Germinal center (tissue), 1 donor: ENCODE data around the gene PRSS27.

Source experiments
- DNase-seq: peaks from one replicate; pipeline ENCODE4 v3.0.0; 2012; ENCODE audit warnings: mixed read lengths, low spot score

The PRSS27 gene

DNA sequence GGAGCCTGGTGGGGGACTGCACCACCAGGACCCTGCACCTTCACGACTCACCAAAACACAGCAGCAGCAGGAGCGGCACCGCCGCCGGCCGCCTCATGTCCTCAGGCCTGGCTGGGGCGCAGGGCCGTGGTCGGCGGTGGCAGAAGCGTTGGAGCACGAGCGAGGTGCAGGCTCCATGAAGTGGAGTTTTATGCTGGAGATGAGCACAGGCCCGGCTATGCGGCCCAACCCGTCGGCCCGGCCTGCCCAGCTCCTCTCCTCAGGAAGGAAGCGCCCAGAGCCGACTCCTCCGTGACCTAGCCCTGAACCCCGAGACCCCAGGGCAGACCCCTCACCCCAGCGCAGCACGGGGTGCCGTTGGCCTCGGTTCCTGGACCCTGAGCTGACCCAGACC lies at the start of gene PRSS27:
Gene PRSS27 (minus strand): TSS at position 161 of the 394 bp plus-strand sequence. CDS start 64 bp downstream, at position 97.
- no peak for DNase-seq

DNA sequence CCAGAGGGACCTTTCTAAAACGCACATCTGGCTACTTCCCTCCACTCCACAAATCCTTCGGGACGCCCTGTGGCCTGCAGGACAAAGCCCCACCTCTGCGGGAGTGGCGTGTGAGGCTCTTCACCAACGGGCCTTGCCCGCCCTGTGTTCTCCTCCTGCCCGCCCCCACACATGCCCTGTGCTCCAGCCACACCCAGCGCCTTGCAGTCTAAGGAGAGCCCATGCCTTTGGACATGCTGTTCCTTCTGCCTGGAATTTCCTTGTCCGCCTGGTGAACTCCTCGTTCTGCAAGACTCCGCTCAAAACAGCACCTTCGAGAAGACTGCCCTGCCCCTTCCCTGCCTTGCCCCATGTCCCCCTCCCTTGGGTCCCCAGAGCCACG lies 49.6 kb upstream of the PRSS27 start:
- DNase-seq, result no peak

DNA sequence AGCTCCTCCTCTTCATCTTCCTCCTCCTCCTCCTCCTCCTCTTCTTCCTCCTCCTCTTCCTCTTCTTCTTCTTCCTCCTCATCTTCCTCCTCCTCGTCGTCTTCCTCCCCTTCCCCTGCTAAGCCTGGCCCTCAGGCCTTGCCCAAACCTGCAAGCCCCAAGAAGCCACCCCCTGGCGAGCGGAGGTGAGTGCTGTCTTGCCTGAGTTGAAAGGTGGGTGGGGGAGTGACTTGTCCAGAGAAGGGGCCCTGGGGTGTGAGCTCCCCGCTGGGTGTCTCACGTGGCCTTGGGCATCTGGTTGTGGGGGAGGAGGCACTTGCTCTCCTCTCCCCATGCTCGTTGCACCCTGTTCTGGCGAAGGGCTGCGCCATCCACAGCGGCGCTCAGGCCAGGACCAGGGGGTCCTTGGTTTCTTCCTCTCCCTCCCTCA lies 49.1 kb upstream of the PRSS27 start:
- DNase-seq, result no peak

- no peak for DNase-seq
Measured at GRCh38 chr16:2768403-2769089, 48.5 kb upstream of the PRSS27 start.

- DNase-seq, result no peak
Measured at GRCh38 chr16:2767891-2768290, 47.9 kb upstream of the PRSS27 start.

GRCh38 chr16:2767140-2767731 lies 47.2 kb upstream of the PRSS27 start:
- DNase-seq, result no peak

GRCh38 chr16:2766430-2767139 lies 46.6 kb upstream of the PRSS27 start:
- no peak for DNase-seq

DNA sequence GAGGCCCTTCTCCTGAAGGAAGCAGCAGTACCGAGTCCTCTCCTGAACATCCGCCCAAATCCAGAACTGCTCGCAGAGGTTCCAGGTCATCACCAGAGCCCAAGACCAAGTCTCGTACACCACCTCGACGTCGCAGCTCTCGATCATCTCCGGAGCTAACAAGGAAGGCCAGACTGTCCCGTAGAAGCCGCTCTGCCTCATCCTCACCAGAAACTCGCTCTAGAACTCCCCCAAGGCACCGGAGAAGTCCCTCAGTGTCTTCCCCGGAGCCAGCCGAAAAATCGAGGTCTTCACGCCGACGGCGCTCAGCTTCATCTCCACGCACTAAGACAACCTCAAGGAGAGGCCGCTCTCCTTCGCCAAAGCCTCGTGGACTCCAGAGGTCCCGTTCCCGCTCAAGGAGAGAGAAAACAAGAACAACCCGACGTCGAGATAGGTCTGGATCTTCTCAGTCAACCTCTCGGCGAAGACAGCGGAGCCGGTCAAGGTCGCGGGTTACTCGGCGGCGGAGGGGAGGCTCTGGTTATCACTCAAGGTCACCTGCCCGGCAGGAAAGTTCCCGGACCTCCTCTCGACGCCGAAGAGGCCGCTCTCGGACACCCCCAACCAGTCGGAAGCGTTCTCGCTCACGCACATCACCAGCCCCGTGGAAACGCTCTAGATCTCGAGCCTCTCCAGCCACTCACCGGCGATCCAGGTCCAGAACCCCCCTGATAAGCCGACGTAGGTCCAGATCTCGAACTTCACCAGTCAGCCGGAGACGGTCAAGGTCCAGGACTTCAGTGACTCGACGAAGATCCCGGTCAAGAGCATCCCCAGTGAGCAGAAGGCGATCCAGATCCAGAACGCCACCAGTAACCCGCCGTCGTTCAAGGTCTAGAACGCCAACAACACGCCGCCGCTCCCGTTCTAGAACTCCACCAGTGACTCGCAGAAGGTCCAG lies 45.7 kb upstream of the PRSS27 start:
- DNase-seq, result no peak

DNA sequence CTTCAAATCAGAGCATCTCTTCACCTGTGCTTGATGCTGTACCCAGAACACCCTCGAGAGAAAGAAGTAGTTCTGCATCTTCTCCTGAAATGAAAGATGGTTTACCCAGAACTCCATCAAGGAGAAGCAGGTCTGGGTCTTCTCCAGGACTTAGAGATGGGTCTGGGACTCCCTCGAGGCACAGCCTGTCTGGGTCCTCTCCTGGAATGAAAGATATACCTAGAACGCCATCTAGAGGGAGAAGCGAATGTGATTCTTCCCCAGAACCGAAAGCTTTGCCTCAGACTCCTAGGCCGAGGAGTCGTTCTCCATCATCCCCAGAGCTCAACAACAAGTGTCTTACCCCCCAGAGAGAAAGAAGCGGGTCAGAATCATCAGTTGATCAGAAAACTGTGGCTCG lies 44.7 kb upstream of the PRSS27 start:
- no peak for DNase-seq

GRCh38 chr16:2763173-2763572 lies 43.1 kb upstream of the PRSS27 start:
- DNase-seq, result no peak

DNA sequence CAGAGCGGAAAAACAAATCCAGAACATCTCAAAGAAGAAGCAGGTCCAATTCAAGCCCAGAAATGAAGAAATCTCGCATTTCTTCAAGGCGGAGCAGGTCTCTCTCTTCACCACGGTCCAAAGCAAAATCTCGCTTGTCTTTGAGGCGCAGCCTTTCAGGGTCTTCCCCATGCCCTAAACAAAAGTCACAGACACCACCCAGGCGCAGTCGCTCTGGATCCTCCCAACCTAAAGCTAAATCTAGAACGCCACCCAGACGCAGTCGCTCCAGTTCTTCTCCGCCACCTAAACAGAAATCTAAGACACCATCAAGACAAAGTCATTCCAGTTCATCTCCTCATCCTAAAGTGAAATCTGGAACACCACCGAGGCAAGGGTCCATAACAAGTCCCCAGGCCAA lies 42.7 kb upstream of the PRSS27 start:
- DNase-seq, result no peak

DNA sequence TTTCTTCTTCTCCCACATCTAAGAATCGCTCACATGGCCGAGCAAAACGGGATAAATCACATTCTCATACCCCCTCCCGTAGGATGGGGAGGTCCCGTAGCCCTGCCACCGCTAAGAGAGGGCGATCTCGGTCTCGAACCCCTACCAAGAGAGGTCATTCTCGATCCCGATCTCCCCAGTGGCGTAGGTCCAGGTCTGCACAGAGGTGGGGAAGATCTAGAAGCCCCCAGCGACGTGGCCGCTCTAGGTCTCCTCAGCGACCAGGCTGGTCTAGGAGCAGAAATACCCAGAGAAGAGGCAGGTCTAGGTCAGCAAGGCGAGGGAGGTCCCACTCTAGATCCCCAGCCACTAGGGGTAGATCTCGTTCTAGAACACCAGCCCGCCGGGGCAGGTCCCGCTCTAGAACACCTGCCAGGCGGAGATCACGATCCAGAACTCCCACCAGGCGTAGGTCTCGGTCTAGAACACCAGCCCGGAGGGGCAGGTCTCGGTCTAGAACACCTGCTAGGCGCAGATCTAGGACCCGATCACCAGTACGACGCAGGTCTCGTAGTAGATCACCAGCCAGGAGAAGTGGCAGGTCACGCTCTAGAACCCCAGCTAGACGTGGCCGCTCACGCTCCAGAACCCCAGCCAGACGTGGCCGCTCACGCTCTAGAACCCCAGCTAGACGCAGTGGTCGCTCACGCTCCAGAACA lies 42.0 kb upstream of the PRSS27 start:
- no peak for DNase-seq

GRCh38 chr16:2761472-2761871 lies 41.4 kb upstream of the PRSS27 start:
- DNase-seq, result no peak

DNA sequence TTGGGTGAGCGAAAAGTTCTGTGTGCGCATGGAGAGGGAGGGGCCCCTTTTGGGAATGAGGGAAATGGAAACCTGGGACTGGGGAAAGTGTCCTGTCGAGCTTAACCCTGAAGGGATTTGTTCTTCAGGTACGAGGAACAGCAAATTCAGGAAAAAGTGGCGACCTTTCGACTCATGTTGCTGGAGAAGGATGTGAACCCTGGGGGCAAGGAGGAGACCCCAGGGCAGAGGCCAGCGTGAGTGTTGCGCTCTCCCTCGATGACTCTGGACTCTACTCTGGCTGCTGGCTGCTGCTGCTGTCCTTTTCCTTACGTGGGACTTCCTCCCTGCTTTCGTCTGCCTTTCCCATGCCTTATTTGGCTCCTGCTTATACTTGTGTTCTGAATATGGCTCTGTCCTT lies 37.3 kb upstream of the PRSS27 start:
- DNase-seq, result no peak

DNA sequence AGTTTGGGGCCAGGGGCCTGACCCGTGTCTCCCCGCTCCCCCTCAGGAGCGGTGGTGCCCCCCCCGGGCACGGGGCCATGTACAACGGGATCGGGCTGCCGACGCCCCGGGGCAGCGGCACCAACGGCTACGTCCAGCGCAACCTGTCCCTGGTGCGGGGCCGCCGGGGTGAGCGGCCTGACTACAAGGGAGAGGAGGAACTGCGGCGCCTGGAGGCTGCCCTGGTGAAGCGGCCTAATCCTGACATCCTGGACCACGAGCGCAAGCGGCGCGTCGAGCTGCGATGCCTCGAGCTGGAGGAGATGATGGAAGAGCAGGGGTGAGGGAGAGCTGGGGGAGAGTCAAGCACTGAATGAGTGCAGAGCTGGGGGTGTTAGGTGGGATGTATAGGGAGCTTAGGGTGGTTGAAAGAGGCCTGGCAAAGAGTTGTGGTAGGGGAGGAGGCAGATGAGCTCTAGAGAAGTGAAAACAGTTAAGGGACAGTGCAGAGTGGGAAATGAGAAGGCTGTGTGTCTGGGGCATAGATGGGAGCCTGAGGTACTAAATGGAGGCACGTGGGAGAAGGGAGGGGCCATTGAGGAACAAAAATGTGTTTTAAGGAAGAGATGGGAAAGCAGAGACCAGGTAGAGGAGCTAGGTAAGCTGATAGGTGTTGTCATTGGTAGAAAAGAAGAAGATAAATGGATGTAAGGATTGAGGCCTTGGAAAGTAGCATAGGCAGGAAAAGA lies 36.4 kb upstream of the PRSS27 start:
- no peak for DNase-seq

GRCh38 chr16:2755158-2755557 lies 35.1 kb upstream of the PRSS27 start:
- no peak for DNase-seq

DNA sequence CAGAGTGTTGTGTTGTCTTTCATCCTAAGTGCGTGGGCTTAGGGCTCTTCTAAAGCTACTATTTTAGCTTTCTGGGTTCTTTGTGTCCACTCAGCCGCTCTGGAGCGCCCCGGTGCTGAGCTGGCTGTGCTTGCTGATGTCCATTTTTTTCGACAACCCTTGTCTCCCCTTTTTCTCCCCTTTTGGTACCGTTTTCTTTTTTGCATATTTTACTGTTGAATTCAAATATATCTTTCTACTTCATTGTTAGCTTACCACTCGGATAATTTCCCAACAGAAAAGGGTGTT lies 33.7 kb upstream of the PRSS27 start:
- no peak for DNase-seq

DNA sequence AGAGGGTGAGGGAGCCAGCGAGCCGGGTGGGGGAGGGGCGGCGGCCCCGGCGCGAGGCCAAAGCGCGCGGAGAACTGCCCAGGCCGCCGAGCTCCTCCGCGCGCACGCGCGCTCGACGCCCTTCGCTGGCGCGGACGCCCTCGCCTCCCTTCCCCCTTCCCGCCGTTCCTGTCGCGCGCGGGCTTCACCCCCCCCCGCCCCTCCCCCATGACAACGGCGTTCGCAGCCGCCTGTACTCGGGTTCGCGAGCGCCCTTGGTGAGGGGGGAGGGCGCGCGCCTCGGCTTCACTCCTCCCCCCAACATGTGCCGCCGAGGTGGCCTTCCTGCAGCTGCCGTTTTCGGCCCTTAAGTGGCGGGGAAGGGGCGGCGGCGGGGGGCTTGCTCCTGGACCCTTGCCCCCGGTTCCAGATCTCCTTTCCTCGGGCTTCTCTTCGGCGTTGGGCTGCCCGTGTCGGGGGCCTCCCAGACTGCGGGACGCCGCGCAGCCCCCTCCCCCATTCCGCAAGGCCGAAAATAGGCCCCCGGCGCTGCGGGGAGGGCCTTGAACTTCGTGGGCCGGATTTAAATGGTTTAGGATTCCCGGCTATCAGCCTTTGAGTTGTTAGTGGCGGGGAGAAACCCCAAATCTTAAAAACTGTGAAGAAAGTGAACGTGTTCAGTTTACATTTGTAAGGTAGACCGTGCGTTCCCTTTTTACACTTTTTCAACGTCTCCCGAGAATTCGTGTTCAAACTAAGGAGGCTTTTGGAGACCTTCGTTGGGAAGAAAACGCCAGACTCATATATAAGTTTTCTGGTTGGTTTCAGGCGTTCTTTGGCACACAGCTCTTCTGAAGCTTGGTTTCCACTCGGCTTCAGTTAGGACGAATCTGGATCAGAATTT lies 33.1 kb upstream of the PRSS27 start:
- peak; percentile 83 for DNase-seq

DNA sequence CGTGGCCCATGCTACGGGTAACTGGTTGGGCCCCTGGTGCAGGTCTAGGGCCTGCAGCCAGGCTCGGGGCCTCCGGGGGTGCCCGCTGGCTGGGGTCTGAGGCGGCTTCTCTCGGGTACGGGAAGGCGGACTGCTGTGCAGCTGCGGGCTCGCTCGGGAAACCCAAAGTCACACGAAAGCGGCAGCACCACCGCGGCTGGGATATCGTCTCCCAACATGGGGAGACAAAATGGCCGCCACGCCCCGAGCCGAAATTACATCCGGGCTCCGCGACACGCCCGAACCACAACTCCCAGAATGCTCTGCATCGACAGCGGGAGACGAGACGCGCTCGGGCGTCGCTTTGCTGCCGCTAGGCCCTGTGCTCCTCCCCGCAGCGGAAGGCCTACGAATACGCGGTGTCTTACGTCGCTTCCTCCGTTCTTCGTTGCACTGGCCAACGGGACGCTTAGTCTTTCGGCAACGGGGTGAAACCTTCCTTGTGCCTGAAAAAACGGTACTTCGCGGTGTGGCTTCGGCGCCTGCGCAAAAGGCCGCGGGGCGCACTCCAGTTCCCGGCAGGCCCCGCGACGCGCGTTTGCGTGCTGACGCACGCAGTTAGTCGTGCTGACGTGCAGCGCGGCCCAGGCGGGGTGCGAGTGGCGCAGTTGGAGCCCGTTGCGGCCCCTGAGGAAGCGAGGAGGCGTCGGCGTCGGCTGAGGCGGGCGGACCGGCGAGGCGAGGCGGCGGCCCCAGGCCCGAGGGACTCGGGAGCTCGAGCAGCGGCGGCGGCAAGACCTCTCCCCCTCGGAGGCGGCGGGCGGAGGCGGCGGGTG lies 32.2 kb upstream of the PRSS27 start, which contains the start of gene SRRM2:
Gene SRRM2 (plus strand): TSS at position 604 of the 815 bp plus-strand sequence. CDS start 3,727 bp downstream, outside the sequence.
- DNase-seq, result peak; percentile 96
